ENCODE data around the gene HS3ST1.

HS3ST1 gene

DNA sequence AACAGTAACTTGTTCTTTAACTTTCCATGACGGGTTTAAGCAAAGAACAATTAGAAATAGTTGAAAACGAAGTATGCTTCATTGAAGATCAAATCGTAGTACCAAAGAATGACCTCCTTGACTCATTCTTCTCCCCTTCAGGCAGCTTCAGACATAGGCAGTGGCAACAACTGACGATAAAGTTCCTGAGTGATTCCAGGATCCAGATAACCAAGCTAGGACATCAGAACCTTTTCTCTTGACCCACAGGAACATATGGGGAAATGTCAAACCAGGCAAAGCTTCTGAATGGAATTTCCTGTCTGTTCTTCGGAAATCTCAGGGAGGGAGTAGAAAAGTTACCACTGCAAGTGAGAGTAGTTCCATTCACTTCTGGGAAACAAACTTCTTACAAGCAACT is 74.2 kb downstream of the HS3ST1 start:
- H3K4me3 ChIP-seq (ENCODE audit: low read depth, low read length) = no peak overlapping the region
- TF ChIP-seq, protein P1, sequence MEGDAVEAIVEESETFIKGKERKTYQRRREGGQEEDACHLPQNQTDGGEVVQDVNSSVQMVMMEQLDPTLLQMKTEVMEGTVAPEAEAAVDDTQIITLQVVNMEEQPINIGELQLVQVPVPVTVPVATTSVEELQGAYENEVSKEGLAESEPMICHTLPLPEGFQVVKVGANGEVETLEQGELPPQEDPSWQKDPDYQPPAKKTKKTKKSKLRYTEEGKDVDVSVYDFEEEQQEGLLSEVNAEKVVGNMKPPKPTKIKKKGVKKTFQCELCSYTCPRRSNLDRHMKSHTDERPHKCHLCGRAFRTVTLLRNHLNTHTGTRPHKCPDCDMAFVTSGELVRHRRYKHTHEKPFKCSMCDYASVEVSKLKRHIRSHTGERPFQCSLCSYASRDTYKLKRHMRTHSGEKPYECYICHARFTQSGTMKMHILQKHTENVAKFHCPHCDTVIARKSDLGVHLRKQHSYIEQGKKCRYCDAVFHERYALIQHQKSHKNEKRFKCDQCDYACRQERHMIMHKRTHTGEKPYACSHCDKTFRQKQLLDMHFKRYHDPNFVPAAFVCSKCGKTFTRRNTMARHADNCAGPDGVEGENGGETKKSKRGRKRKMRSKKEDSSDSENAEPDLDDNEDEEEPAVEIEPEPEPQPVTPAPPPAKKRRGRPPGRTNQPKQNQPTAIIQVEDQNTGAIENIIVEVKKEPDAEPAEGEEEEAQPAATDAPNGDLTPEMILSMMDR (IDR thresholded peaks at IDR 0.05; ENCODE audit: low read depth, low read length) = no peak

DNA sequence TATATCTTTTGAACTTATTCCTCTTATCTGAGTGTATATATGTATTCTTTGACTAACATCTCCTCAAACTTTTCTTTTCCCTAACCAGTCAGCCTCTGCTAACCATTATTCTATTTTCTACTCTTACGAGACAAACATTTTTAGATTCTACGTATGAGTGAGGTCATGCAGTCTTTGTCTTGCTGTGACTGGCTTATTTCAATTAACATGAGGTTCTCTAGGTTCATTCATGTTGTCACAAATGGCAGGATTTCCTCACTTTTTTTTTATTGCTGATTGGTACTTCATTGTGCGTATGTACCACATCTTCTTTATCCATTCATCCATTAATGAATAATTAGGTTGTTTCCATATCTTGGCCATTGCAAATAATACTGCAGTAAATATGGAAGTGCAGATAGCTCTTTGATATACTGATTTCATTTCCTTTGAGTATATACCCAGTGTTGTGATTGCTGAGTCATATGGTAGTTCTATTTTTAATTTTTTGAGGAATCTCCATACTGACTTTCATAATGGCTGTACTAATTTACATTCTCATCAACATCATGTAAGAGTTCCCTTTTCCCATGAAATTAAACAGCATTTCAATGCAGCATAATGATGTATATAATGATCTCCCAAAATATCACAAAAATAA is 80.1 kb downstream of the HS3ST1 start:
- H3K4me3 ChIP-seq (ENCODE audit: low read depth, low read length) = no peak overlapping the region
- TF ChIP-seq, protein P1 (IDR thresholded peaks at IDR 0.05; ENCODE audit: low read depth, low read length) = no peak

DNA sequence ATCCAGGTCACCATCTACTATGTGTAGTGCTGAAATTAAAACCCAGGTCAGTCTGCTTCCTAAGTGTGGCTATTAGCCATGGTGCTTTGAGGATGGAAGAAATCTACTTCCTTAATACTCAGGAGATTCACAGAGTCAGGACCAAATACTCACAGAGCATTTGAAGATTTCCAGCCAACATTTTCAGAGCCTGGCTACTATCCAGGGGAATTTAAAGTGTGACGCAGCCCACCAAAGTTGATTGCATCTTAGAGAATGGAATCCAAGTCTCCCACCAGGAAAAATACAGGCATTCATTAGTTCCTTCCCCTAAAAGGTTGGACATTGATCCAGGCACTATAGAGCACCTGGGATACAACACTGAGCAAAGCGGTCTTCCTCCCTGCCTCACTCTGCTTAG is 83.8 kb downstream of the HS3ST1 start:
- H3K4me3 ChIP-seq (ENCODE audit: low read depth, low read length) = no peak overlapping the region
- TF ChIP-seq, protein P1 (IDR thresholded peaks at IDR 0.05; ENCODE audit: low read depth, low read length) = no peak

DNA sequence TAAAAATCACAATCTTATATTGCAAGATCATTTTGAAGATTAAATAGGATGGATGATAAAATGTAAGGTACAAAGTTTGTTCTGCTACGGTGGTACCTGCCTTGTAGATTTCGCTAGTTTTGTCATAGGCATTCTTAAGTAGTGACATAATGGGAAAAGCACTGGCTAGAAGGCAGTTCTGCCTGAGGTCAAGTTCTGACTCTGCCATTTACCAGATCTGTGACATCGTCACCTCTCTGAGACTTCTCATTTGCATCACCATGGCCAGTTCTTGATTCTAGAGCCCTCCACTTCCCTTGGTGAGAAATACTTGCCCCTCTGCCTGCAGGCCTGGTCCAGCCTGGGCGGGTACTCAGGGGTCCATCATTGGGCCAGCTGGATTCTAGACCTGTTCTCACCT is 85.2 kb downstream of the HS3ST1 start:
- TF ChIP-seq, protein P1 (IDR thresholded peaks at IDR 0.05; ENCODE audit: low read depth, low read length) = no peak

More for the DNA sequence above, 85.2 kb downstream of the HS3ST1 start:
- H3K4me3 ChIP-seq (ENCODE audit: low read depth, low read length) = no peak overlapping the region

Measured in WI38 (cell line).